K562 (cell line): ENCODE results near the gene NCKAP1. TPM values are rescaled to one million over a fixed set of nuclear protein-coding genes. Genes with fewer than 3 reads are reported as not detected.

Experiments
- ATAC-seq: fragments of 200-7000 bp; cut with Tn5 transposase; 3 replicates; pipeline ENCODE4 v1.9.1; 2020; ENCODE audit warnings: moderate library complexity
- BruUV-seq: library from RNA; stranded (reverse); fragments of 400-500 nt; replicated peaks from 2 replicates; lab custom pipeline; 2021; lab: Mats Ljungman, UMichigan
- CTCF ChIA-PET: fragments of 300-600 bp; formaldehyde crosslinking; extraction: SDS; loops from one replicate; lab custom pipeline; 2021; ENCODE audit warnings: low intra/inter-chr PET ratio; lab: Yijun Ruan, JAX
- POLR2A ChIA-PET: fragments of 300-600, 350-650 bp; sonication (Branson Sonifier 250); formaldehyde crosslinking; extraction: SDS; loops from one replicate; lab custom pipeline; 2021; ENCODE audit warnings: antibody characterized with exemption, inconsistent platforms; lab: Yijun Ruan, JAX
- DNase-seq, 4 experiments: peaks; one replicate each; pipeline versions ENCODE4 v3.0.0 to v3.0.0-alpha.2; 2011 to 2018; ENCODE audit warnings: low spot score in 3 of 4, mixed read lengths in 3 of 4; ENCODE audit errors: extremely low read depth in 1 of 4
- FAIRE-seq: peaks from 2 replicates; lab custom pipeline; 2011; peaks lifted over from hg19 to GRCh38; lab: Jason Lieb, UNC
- H2AFZ ChIP-seq: 2 replicates; pipeline ENCODE4 v1.6.0; 2011; ENCODE audit warnings: low read depth, low read length, control low read depth, inconsistent platforms
- H3K27ac ChIP-seq: fragments of 200-600 bp; 3 replicates; pipeline ENCODE4 v1.8.0; 2011; ENCODE audit warnings: low read depth, mild to moderate bottlenecking, control low read depth, inconsistent platforms, low read length, moderate library complexity, mixed read lengths; ENCODE audit errors: extremely low read depth
- H3K27me3 ChIP-seq, 2 experiments: fragments of 300-600 bp in 1 of 2; 2 replicates in 1 of 2; 3 replicates in 1 of 2; pipeline versions ENCODE4 v1.6.0 to v1.8.0; 2011; ENCODE audit warnings: inconsistent platforms in 2 of 2, low read length in 2 of 2, mild to moderate bottlenecking in 1 of 2, mixed read lengths in 1 of 2, moderate library complexity in 1 of 2; ENCODE audit not compliant: control insufficient read depth in 2 of 2, insufficient read depth in 2 of 2
- H3K36me3 ChIP-seq: fragments of 300-600 bp; 3 replicates; pipeline ENCODE4 v1.8.0; 2011; ENCODE audit warnings: mild to moderate bottlenecking, low read length, inconsistent platforms; ENCODE audit not compliant: control insufficient read depth, insufficient read depth
- H3K4me1 ChIP-seq, 2 experiments: fragments of 200-600 bp in 1 of 2; replicated peaks in 1 of 2; 2 replicates in 1 of 2; 3 replicates in 1 of 2; pipeline versions ENCODE4 v1.5.1 to v1.8.0; 2011; ENCODE audit warnings: inconsistent platforms in 2 of 2, low read length in 2 of 2, mild to moderate bottlenecking in 1 of 2, mixed read lengths in 1 of 2, moderate library complexity in 1 of 2; ENCODE audit not compliant: control insufficient read depth in 2 of 2, insufficient read depth in 2 of 2
- H3K4me2 ChIP-seq: 2 replicates; pipeline ENCODE4 v1.6.1; 2011; ENCODE audit warnings: low read length, control low read depth, inconsistent platforms, mixed read lengths; ENCODE audit not compliant: insufficient read depth
- H3K4me3 ChIP-seq: fragments of 200-600 bp; sonication (generic), shearing (Covaris generic); 2 replicates; pipeline ENCODE4 v1.5.1; 2016; ENCODE audit warnings: control low read depth, inconsistent platforms
- H3K79me2 ChIP-seq: fragments of 200-600 bp; 3 replicates; pipeline ENCODE4 v1.8.0; 2011; ENCODE audit warnings: low read length, inconsistent platforms; ENCODE audit not compliant: control insufficient read depth, insufficient read depth
- H3K9ac ChIP-seq, 2 experiments: 2 replicates each; pipeline versions ENCODE4 v1.6.0 to v1.6.1; 2011; ENCODE audit warnings: low read depth in 2 of 2, low read length in 2 of 2, control low read depth in 1 of 2, inconsistent platforms in 1 of 2, mild to moderate bottlenecking in 1 of 2, mixed read lengths in 1 of 2; ENCODE audit not compliant: insufficient read depth in 1 of 2
- H3K9me1 ChIP-seq: one replicate; pipeline ENCODE4 v1.6.0; 2011; ENCODE audit warnings: inconsistent platforms, mild to moderate bottlenecking, low read length, moderate library complexity; ENCODE audit not compliant: control insufficient read depth, insufficient read depth
- H3K9me3 ChIP-seq: replicated peaks from 2 replicates; pipeline ENCODE4 v1.5.1; 2011; ENCODE audit warnings: low read depth, low read length, inconsistent platforms; ENCODE audit not compliant: control insufficient read depth, insufficient read depth
- H4K20me1 ChIP-seq: replicated peaks from 2 replicates; pipeline ENCODE4 v1.6.1; 2011; ENCODE audit warnings: low read length, inconsistent platforms, mixed read lengths; ENCODE audit not compliant: control insufficient read depth, insufficient read depth
- FOXA3 ChIP-seq, 2 experiments: fragments of 450-650 bp in 1 of 2; sonication (generic) in 1 of 2; formaldehyde crosslinking; IDR thresholded peaks in 1 of 2; conservative IDR thresholded peaks in 1 of 2; 2 replicates each; pipeline versions ENCODE4 v1.4.0 to v1.8.0; 2020 to 2022; ENCODE audit warnings: mild to moderate bottlenecking in 2 of 2, missing genetic modification reagents in 1 of 2
- PATZ1 ChIP-seq: fragments of 250-450 bp; sonication (Bioruptor Pico); IDR thresholded peaks from 2 replicates; pipeline ENCODE4 v1.5.0; 2020; ENCODE audit warnings: mild to moderate bottlenecking, borderline replicate concordance
- TBL1XR1 ChIP-seq, 2 experiments: IDR thresholded peaks; 2 replicates each; pipeline ENCODE4 v1.6.1; 2012; ENCODE audit warnings: improper control_type of control experiment in 2 of 2, low read length in 2 of 2, mild to moderate bottlenecking in 1 of 2
- WGBS: fragments of 100-300 bp; shearing (Covaris generic); methylation state at CpG from one replicate; pipeline ENCODE4 v1.1.6; 2016; ENCODE audit warnings: low coverage, mixed read lengths; ENCODE audit not compliant: insufficient coverage; ENCODE audit errors: missing lambda C conversion rate; 5-methylcytosine and 5-hydroxymethylcytosine counted together
- in situ Hi-C: fragments of 300-500 bp; cut with MboI; formaldehyde crosslinking; loops from 4 replicates; pipeline ENCODE4 v1.15.0; 2018; ENCODE audit warnings: inconsistent platforms, mixed read lengths
- intact Hi-C: fragments of 100-400 bp; cut with micrococcal nuclease; formaldehyde crosslinking; loops from 2 replicates; pipeline ENCODE4 v1.14.2; 2022
- polyA plus RNA-seq, 8 experiments: library from polyadenylated mRNA; depleted of rRNA in 4 of 8; stranded (reverse) in 5 of 8; unstranded in 3 of 8; fragments of >200 nt; fragmentation: Nextera tagmentation in 2 of 8; fragmentation: Illumina TruSeq in 1 of 8; extraction: Ambion mirVana in 2 of 8; extraction: Trizol in 1 of 8; gene quantifications; 2 replicates each; pipeline versions ENCODE4 v1.2.1 to v1.2.3, GENCODE V29; 2011 to 2014; ENCODE audit warnings: inconsistent platforms in 1 of 8, missing spikeins in 1 of 8
- total RNA-seq, 7 experiments: library from RNA; depleted of rRNA in 6 of 7; stranded (reverse); fragments of >200 nt in 6 of 7; fragmentation: Illumina TruSeq in 2 of 7; extraction: Trizol in 2 of 7; gene quantifications; 2 replicates each; pipeline versions ENCODE4 v1.2.1 to v1.2.3, GENCODE V29; 2011 to 2021; ENCODE audit warnings: low replicate concordance in 1 of 7

NCKAP1 gene
- total and polyA plus RNA-seq, 9 of the 15 experiments (the other 6 are each of a cell fraction or from before 2014, with no cell fraction given): 34.0 to 153 (median 88.7) TPM

GRCh38 chr2:183034806-183035205 is 3.5 kb downstream of the NCKAP1 start:
- peak overlapping the region; percentile 74; the same call in 2 of the 3 replicates for H3K27ac ChIP-seq
- no TSS peak for BruUV-seq
- no peak for DNase-seq
- H3K36me3 ChIP-seq: peaks cover 3% of the 10 kb centered on the region; the same call in 1 of the 3 replicates
- H4K20me1 ChIP-seq: no peaks in the 10 kb centered on the region; the same call in 1 of the 2 replicates
- no peaks in the 10 kb centered on the region for H3K9me1 ChIP-seq
- ChIA-PET CTCF (interaction anchor here (0.6 kb wide), 1 partner anchor 97 kb away, joined by 4 read pairs; no protein-coding TSS in a partner anchor), POLR2A (interaction anchor here (1.4 to 2.7 kb wide), 2 partner anchors 10 to 21 kb away, joined by 3 to 16 read pairs; no protein-coding TSS in a partner anchor)
- no peaks in the 10 kb centered on the region for H3K27me3 ChIP-seq
- peaks cover 83% of the 10 kb centered on the region for H3K79me2 ChIP-seq
- peak; percentile 15 for FAIRE-seq
- H2AFZ ChIP-seq: no peak overlapping the region
- TF ChIP-seq FOXA3 (CRISPR knock-in tag; conservative IDR thresholded peaks at IDR 0.05 in 1 of 2, IDR thresholded peaks at IDR 0.05 in 1 of 2) (0 out of 4 replicates have a peak, but pooled peaks of 1 of the 2 experiments have one; percentile 16), TBL1XR1 (IDR thresholded peaks at IDR 0.05; ENCODE audit: low read length in 2 of 2) (0 out of 4 replicates have a peak, but pooled peaks of 1 of the 2 experiments have one; percentile 9), PATZ1 (CRISPR knock-in tag) (no peak)
- H3K4me2 ChIP-seq: peak overlapping the region; percentile 20; the same call in 1 of the 2 replicates
- no peaks in the 10 kb centered on the region for H3K9me3 ChIP-seq
- intact Hi-C loops: loop anchor here (5.0 kb wide), 1 partner anchor 1172 kb away; no protein-coding TSS in a partner anchor
- in situ Hi-C loops: no loop called here
- H3K4me1 ChIP-seq: peaks cover 16 to 33% of the 10 kb centered on the region in 2 experiments
- H3K9ac ChIP-seq: peak overlapping the region in 1 of 2 experiments; percentile 82; a peak in 2 of 4 replicates
- WGBS: 57% methylated on average over 1 of the region's 1 CpG
- H3K4me3 ChIP-seq: peak overlapping the region; percentile 76; the same call in 1 of the 2 replicates
- peak; percentile 5; the same call in 1 of the 3 replicates for ATAC-seq
